Osteocyte (in vitro differentiated cells): ENCODE results near the gene MTMR4. TPM values are rescaled to one million over a fixed set of nuclear protein-coding genes. Genes with fewer than 3 reads are reported as not detected.
A peak's percentile ranks its signal among the peaks of the same experiment; 100 is the strongest.

Experiments
- DNase-seq: peaks from one replicate; pipeline ENCODE4 v3.0.0; 2021; ENCODE audit warnings: mixed read lengths; ENCODE audit not compliant: unreplicated experiment; ENCODE audit errors: extremely low spot score
- H3K27ac Mint-ChIP-seq: one replicate; pipeline ENCODE4 v1.8.0; 2021; ENCODE audit warnings: mild to moderate bottlenecking, mixed read lengths; ENCODE audit not compliant: unreplicated experiment
- H3K27me3 Mint-ChIP-seq: one replicate; pipeline ENCODE4 v1.8.0; 2021; ENCODE audit warnings: mixed read lengths; ENCODE audit not compliant: unreplicated experiment
- H3K36me3 Mint-ChIP-seq: one replicate; pipeline ENCODE4 v1.8.0; 2021; ENCODE audit warnings: mixed read lengths; ENCODE audit not compliant: unreplicated experiment
- H3K4me1 Mint-ChIP-seq: one replicate; pipeline ENCODE4 v1.8.0; 2021; ENCODE audit warnings: mixed read lengths; ENCODE audit not compliant: unreplicated experiment
- H3K4me3 Mint-ChIP-seq: one replicate; pipeline ENCODE4 v1.8.0; 2021; ENCODE audit warnings: mild to moderate bottlenecking, moderate library complexity, mixed read lengths; ENCODE audit not compliant: unreplicated experiment
- H3K9me3 Mint-ChIP-seq: one replicate; pipeline ENCODE4 v1.8.0; 2021; ENCODE audit warnings: mixed read lengths; ENCODE audit not compliant: unreplicated experiment
- CTCF ChIP-seq: fragments of 200-600 bp; sonication (generic); IDR thresholded peaks from 2 replicates; pipeline ENCODE4 v1.5.0; 2021; ENCODE audit warnings: antibody characterized with exemption, mild to moderate bottlenecking, moderate library complexity
- total RNA-seq: library from RNA; stranded (reverse); gene quantifications from 2 replicates; pipeline ENCODE4 v1.2.1, GENCODE V29; 2021

The MTMR4 gene
- total RNA-seq, 1 donor from 2014 or later: 47.4 TPM

GRCh38 chr17:58447039-58447975 is 67.1 kb downstream of the MTMR4 start:
- no peaks in the 10 kb centered on the region for H3K4me1 Mint-ChIP-seq
- no peak overlapping the region for H3K27ac Mint-ChIP-seq
- TF ChIP-seq CTCF: peak; percentile 69
- H3K4me3 Mint-ChIP-seq: no peak overlapping the region
- peaks cover 16% of the 10 kb centered on the region for H3K27me3 Mint-ChIP-seq
- no peaks in the 10 kb centered on the region for H3K9me3 Mint-ChIP-seq
- no peak for DNase-seq
- no peaks in the 10 kb centered on the region for H3K36me3 Mint-ChIP-seq

- Mint-ChIP-seq H3K4me1 (no peaks in the 10 kb centered on the region), H3K36me3 (no peaks in the 10 kb centered on the region), H3K4me3 (no peak overlapping the region), H3K9me3 (no peaks in the 10 kb centered on the region), H3K27ac (no peak overlapping the region), H3K27me3 (peaks cover 25% of the 10 kb centered on the region)
- TF ChIP-seq CTCF: no peak
- DNase-seq: no peak
Measured at GRCh38 chr17:58446086-58446485, 68.4 kb downstream of the MTMR4 start.

Other genes starting within 250 kb of the MTMR4 start
- not detected in 2 replicates for gene MPO, start 233.7 kb downstream of the MTMR4 start, total RNA-seq
- 0.05 TPM in 1 of 2 replicates, not detected in the other for gene TSPOAP1, start 185.8 kb downstream of the MTMR4 start, total RNA-seq
- gene SUPT4H1, start 162.4 kb downstream of the MTMR4 start, total RNA-seq: 77.0 and 80.6 TPM in 2 replicates
- not detected in 2 replicates for gene RNF43, start 97.1 kb downstream of the MTMR4 start, total RNA-seq
- gene HSF5, start 26.2 kb downstream of the MTMR4 start, total RNA-seq: not detected in 2 replicates
- gene TEX14, start 177.4 kb upstream of the MTMR4 start, total RNA-seq: 0.13 and 0.27 TPM in 2 replicates
- gene RAD51C, start 178.0 kb upstream of the MTMR4 start, total RNA-seq: 22.0 and 23.6 TPM in 2 replicates
- 1.7 TPM in 2 replicates for gene PPM1E, start 241.2 kb upstream of the MTMR4 start, total RNA-seq